ENCODE results near the gene CLCN6. TPM values are rescaled to one million over a fixed set of nuclear protein-coding genes. Genes with fewer than 3 reads are reported as not detected.
"Not testable (repeated sequence)": the region's sequence is repeated elsewhere in the genome, so short reads cannot be mapped to it uniquely, and the experiment has no call there.

CLCN6 gene
- total RNA-seq, 1 donor from 2014 or later, result 30.4 TPM

- no peaks in the 10 kb centered on the region for H3K9me3 Mint-ChIP-seq (ENCODE audit: unreplicated experiment)
- H3K27me3 Mint-ChIP-seq (ENCODE audit: unreplicated experiment), result no peaks in the 10 kb centered on the region
- H3K27ac Mint-ChIP-seq (ENCODE audit: unreplicated experiment), result peak overlapping the region; percentile 92
- H3K4me3 Mint-ChIP-seq (ENCODE audit: unreplicated experiment), result peak overlapping the region; percentile 100
- DNase-seq (ENCODE audit: extremely low spot score, unreplicated experiment), result no peak
- no peak for TF ChIP-seq CTCF (IDR thresholded peaks at IDR 0.05)
- peaks cover 52% of the 10 kb centered on the region for H3K4me1 Mint-ChIP-seq (ENCODE audit: unreplicated experiment)
- peaks cover 15% of the 10 kb centered on the region for H3K36me3 Mint-ChIP-seq (ENCODE audit: unreplicated experiment)
Observed at GRCh38 chr1:11802616-11802972, 3.4 kb upstream of the CLCN6 start.

- no peak for TF ChIP-seq CTCF (IDR thresholded peaks at IDR 0.05)
- Mint-ChIP-seq H3K4me3 (ENCODE audit: unreplicated experiment) (peak overlapping the region; percentile 100), H3K27ac (ENCODE audit: unreplicated experiment) (peak overlapping the region; percentile 92), H3K4me1 (ENCODE audit: unreplicated experiment) (peaks cover 57% of the 10 kb centered on the region), H3K27me3 (ENCODE audit: unreplicated experiment) (no peaks in the 10 kb centered on the region), H3K36me3 (ENCODE audit: unreplicated experiment) (peaks cover 16% of the 10 kb centered on the region), H3K9me3 (ENCODE audit: unreplicated experiment) (no peaks in the 10 kb centered on the region)
- DNase-seq (ENCODE audit: extremely low spot score, unreplicated experiment), result peak; percentile 96
Observed at GRCh38 chr1:11802973-11803885, 2.8 kb upstream of the CLCN6 start.

GRCh38 chr1:11803924-11804665, 1.9 kb upstream of the CLCN6 start:
- DNase-seq (ENCODE audit: extremely low spot score, unreplicated experiment); H3K9me3 Mint-ChIP-seq (ENCODE audit: unreplicated experiment); H3K27me3 Mint-ChIP-seq (ENCODE audit: unreplicated experiment): not testable (repeated sequence)
- Mint-ChIP-seq H3K4me1 (ENCODE audit: unreplicated experiment) (peaks cover 62% of the 10 kb centered on the region), H3K27ac (ENCODE audit: unreplicated experiment) (peak overlapping the region; percentile 92), H3K4me3 (ENCODE audit: unreplicated experiment) (peak overlapping the region; percentile 100), H3K36me3 (ENCODE audit: unreplicated experiment) (peaks cover 21% of the 10 kb centered on the region)

- peak overlapping the region; percentile 100 for H3K4me3 Mint-ChIP-seq (ENCODE audit: unreplicated experiment)
- no peaks in the 10 kb centered on the region for H3K9me3 Mint-ChIP-seq (ENCODE audit: unreplicated experiment)
- H3K36me3 Mint-ChIP-seq (ENCODE audit: unreplicated experiment), result peaks cover 27% of the 10 kb centered on the region
- peak overlapping the region; percentile 92 for H3K27ac Mint-ChIP-seq (ENCODE audit: unreplicated experiment)
- peaks cover 65% of the 10 kb centered on the region for H3K4me1 Mint-ChIP-seq (ENCODE audit: unreplicated experiment)
- no peak for TF ChIP-seq CTCF (IDR thresholded peaks at IDR 0.05)
- H3K27me3 Mint-ChIP-seq (ENCODE audit: unreplicated experiment), result no peaks in the 10 kb centered on the region
- DNase-seq (ENCODE audit: extremely low spot score, unreplicated experiment), result no peak
Observed at GRCh38 chr1:11804666-11805421, 1.1 kb upstream of the CLCN6 start.

- H3K27me3 Mint-ChIP-seq (ENCODE audit: unreplicated experiment), result no peaks in the 10 kb centered on the region
- H3K36me3 Mint-ChIP-seq (ENCODE audit: unreplicated experiment), result peaks cover 20% of the 10 kb centered on the region
- TF ChIP-seq CTCF (IDR thresholded peaks at IDR 0.05), result no peak
- peaks cover 62% of the 10 kb centered on the region for H3K4me1 Mint-ChIP-seq (ENCODE audit: unreplicated experiment)
- H3K9me3 Mint-ChIP-seq (ENCODE audit: unreplicated experiment), result no peaks in the 10 kb centered on the region
- no peak for DNase-seq (ENCODE audit: extremely low spot score, unreplicated experiment)
- peak overlapping the region; percentile 98 for H3K27ac Mint-ChIP-seq (ENCODE audit: unreplicated experiment)
- peak overlapping the region; percentile 100 for H3K4me3 Mint-ChIP-seq (ENCODE audit: unreplicated experiment)
Observed at GRCh38 chr1:11806307-11806936, 431 bp downstream of the CLCN6 start.
